HG03342 (cell line): ENCODE results near the gene FNBP1.

Source experiments
- ATAC-seq: cut with Tn5 transposase; IDR thresholded peaks from one replicate; pipeline ENCODE4 v1.9.1; 2021; ENCODE audit warnings: mild to moderate bottlenecking, moderate library complexity; ENCODE audit not compliant: unreplicated experiment

FNBP1 gene

DNA sequence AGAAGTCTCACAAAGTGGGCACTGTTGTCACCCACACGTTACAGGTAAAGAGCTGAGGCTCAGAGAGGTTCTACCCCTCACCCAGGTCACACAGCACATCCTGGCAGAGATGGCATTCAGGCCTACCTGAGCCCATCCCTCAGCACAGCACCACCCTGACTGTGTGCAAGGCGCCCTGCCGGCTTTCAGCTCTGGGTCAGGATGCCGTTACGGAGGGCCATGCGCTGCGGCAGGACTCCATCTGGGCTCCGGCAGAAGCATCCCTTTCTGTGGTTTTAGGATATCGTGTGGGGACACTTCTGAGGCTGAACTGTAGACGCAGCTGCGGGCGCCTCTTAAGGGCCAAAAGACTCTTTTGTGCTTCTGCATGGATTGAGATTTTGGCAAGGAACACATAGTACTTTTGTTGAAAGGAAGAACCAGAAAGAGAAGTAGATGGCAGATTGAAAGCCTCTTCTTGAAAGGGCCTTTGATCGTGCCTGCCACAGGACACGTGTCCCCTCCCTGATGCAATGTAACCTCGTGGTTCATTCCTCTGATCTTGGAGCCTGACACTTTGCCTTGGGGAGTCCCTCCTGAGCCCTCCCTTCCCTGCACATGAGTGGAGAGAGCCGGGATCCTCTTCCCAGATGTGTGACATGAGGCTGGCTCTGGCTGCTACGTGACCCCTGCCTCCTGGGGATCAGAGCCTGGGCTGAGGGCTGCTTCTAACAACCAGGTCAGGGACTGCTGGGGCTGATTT is 176.4 kb downstream of the FNBP1 start:
- no peak for ATAC-seq

- no peak for ATAC-seq
These were observed 177.2 kb downstream of the FNBP1 start for GRCh38 chr9:129865668-129866320.

DNA sequence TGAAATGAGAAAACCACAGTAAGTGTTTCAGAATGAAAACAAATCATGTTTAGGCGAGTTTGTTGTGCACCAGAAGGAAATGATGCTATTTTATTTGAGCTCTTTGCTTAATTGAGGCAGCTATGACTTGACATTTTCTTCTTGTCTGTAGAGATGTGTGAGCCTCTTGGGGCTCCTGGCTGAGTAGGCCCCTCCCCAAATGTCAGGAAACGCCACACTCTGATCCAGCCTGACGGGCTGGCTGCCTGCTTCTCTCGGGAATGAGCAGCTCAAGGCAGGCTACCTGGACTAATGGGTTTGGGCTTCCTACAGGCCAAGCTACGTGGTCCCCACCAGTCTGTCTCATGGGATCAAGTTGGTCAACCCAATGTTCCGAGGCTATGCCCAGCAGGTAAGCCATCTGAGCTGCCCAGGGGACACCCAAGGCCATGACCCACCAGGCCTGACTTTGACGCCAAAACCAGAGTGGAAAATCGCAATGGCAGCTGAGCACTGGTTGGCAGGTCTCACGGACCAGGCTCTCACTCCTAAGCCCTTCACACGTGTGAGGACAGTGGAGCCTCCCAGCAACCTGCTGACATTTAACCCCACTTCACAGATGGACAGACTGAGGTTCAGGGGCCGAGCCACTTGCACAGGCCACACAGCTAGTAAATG is 177.9 kb downstream of the FNBP1 start:
- ATAC-seq: no peak

GRCh38 chr9:129863059-129863690 is 179.8 kb downstream of the FNBP1 start:
- ATAC-seq: no peak

DNA sequence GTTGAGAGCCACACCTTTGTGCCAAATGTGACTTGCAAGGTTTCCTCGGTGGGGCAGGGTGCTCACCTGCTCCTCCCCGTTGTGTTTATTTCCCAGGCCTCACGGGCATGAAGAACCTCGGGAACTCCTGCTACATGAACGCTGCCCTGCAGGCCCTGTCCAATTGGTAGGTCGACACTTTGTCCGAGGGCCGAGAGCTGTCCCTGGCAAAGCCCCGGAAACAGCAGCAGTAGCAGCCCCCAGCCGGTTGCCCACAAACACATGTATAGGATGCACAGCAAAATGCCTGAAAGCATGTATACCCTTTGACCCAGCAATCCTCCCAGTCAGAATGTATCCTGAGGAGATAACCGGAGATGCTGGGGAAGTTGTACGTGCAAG is 181.6 kb downstream of the FNBP1 start:
- no peak for ATAC-seq

- no peak for ATAC-seq
These were observed 182.1 kb downstream of the FNBP1 start for GRCh38 chr9:129860653-129861446.

DNA sequence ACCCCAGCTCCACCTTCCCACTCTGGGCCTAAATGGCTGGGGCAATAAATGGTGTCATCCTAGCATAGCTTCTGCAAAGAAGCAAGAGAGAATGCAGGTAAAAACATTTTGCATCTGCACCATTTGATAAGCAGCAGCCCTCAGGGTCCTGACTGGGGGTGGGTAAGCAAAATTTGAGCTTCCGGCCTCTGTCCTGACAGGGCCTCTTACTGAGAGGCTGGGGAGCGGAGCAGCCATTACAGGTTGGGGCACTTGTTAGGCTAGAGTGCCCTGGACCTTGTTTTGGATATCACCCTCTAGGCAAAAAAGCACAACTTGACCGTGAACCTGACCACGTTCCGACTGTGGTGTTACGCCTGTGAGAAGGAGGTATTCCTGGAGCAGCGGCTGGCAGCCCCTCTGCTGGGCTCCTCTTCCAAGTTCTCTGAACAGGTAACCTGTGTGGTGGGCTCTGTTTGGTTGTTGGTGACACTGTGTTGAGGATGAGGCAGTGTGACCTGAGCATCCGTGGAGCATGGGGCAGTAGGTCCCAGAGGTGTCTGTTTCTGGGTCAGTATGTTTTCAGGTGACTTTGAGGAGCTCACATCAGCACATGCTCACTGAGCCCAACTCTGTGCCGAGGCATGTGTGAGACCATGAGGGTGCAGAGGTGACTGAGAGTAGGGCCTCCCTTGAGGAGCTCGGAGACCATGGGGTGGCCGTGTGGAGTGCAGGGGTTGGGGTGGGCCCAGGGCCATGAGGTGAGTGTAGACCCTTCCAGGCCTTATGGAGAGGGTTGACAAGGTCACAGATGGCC is 184.6 kb downstream of the FNBP1 start:
- no peak for ATAC-seq

DNA sequence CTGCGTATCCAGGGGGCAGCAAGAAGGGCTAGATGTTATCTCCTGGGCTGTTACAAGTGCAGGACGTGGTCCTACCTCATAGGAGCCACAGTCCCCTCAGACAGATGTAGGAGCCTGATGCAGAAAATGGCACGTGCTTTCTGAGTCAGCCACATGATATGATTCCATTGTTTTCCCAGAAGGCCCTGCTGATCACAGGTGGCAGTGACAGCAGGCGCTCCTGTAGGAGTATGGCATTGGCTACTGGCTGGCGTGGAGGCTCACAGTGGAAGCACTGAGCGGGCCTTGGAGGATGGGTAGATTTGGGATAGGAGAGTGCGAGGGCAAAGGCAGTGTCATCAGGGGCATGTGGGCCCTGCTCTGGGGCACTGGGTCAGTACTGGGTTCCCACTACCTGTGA is 185.8 kb downstream of the FNBP1 start:
- ATAC-seq: no peak

DNA sequence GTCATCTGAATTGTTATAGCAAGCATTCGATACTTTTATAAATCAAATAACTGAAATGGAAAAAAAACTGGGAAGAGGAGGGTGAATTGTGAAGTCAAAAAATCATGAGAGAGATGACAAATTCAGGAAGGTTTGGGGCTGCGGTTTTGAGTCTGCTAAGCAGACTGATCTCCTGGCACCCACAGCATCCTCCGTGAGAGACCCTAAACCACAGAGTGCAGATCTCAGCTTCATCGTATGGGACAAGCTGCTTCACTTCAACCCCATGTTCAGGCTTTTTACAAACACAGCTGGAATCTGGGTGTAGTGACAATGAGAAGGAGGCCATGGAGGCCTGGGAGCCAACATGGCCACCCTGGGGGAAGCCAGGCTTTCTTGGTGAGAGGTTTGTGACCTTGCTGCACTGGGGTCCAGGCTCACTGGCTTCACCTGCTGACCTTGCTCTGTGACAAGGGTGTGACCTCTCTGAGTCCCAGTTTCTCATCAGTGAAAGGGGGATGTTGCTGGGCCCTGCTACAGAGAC is 188.3 kb downstream of the FNBP1 start:
- ATAC-seq: no peak

DNA sequence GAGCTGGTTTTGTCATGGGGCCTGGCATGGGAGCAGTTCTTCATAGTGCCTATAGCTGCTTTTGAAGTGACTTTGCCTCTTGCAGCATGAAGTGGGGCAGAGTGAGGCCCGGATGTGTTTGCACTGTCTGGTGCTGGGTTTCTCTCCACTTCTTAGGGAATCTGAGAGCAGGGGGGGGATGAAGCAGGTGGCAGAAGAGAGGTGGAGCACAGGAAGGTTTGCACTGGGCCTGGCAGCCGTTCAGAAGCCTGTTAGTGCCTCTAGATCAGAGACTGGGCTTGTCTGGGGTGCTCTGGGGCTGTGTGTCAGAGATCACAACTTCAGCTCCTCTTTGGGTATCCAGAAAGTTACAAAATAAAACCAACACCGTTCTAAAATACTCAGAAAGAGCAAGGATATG is 189.4 kb downstream of the FNBP1 start:
- ATAC-seq: no peak

GRCh38 chr9:129852579-129852978 is 190.4 kb downstream of the FNBP1 start:
- ATAC-seq: no peak

- no peak for ATAC-seq
These were observed 191.2 kb downstream of the FNBP1 start for GRCh38 chr9:129851821-129852220.

GRCh38 chr9:129850821-129851550 is 192.0 kb downstream of the FNBP1 start:
- no peak for ATAC-seq

GRCh38 chr9:129849901-129850300 is 193.1 kb downstream of the FNBP1 start:
- ATAC-seq: no peak

GRCh38 chr9:129848712-129849441 is 194.1 kb downstream of the FNBP1 start:
- no peak for ATAC-seq

DNA sequence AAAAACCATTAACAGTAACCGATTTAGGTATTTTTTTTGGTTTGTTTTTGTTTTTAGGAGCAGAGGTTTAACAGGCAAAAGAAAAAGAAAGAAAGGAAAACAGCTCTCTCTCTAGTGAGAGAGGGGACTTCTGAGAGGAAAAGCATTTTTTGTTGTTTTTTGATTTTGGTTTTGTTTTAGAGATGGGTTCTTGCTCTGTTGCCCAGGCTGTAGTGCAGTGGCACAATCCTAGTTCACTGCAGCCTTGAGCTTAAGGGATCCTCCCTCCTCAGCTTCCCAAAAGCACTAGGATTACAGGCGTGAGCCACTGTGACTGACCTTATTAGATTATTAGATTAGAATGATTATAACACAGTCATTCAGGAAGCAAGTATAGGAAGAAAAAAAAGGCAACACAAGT is 197.6 kb downstream of the FNBP1 start:
- no peak for ATAC-seq

DNA sequence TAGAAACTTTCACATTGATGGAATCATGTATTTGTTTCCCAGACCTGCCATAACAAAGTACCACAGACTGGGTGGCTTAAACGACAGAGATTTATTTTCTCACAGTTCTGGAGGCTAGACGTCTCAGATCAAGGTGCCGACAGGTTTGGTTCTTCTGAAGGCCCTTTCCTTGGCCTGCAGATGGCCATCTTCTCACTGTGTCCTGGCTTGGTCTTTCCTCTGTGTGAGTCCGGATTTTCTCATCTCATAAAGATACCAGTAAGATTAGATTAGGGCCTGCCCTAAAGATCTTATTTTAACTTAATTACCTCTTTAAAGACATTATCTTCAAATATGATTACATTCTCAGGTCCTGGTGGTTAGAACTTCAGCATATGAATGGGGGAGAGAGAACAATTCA is 201.9 kb downstream of the FNBP1 start:
- no peak for ATAC-seq

GRCh38 chr9:129840034-129840433 is 203.0 kb downstream of the FNBP1 start:
- no peak for ATAC-seq
